ENCODE results near the gene COG1. TPM values are rescaled to one million over a fixed set of nuclear protein-coding genes. Genes with fewer than 3 reads are reported as not detected.

Gene COG1
- total RNA-seq, 1 experiment from 2014 or later = 24.1 TPM

GRCh38 chr17:73151916-73152632 is 40.8 kb upstream of the COG1 start:
- BruUV-seq (replicated peaks) = no TSS peak
- H3K36me3 ChIP-seq (ENCODE audit: low read depth, low read length) = no peaks in the 10 kb centered on the region
- ATAC-seq (peak; percentile 29; the same call in 1 of the 2 replicates), DNase-seq (peak; percentile 25)
- no peaks in the 10 kb centered on the region for H3K79me2 ChIP-seq (ENCODE audit: low read length)
- no peaks in the 10 kb centered on the region for H3F3A ChIP-seq (ENCODE audit: low read length, unreplicated experiment)
- no peak overlapping the region for H3K27ac ChIP-seq (ENCODE audit: low read length)
- CTCF ChIA-PET = no interaction called here
- TF ChIP-seq EZH2phosphoT487 (IDR thresholded peaks at IDR 0.05; ENCODE audit: borderline replicate concordance, low read length) (no peak), CTCF (conservative IDR thresholded peaks at IDR 0.05; ENCODE audit: low read depth, low read length) (no peak), EZH2 (IDR thresholded peaks at IDR 0.05; ENCODE audit: low read length, unreplicated experiment) (no peak)
- POLR2A ChIA-PET (ENCODE audit: unreplicated experiment) = no interaction called here
- H4K20me1 ChIP-seq (ENCODE audit: low read length) = no peaks in the 10 kb centered on the region
- H3K27me3 ChIP-seq (ENCODE audit: low read length) = no peaks in the 10 kb centered on the region
- H3K4me3 ChIP-seq (ENCODE audit: low read length) = no peak overlapping the region
- no peak overlapping the region for H3K9ac ChIP-seq (ENCODE audit: low read length)
- intact Hi-C loops (cut with micrococcal nuclease) = no loop called here
- no peaks in the 10 kb centered on the region for H3K9me2 ChIP-seq (replicated peaks; ENCODE audit: low read length)
- no peak overlapping the region for H2AFZ ChIP-seq (ENCODE audit: low read length)
- H3K4me1 ChIP-seq (ENCODE audit: insufficient read depth, low read length) = peaks cover 3% of the 10 kb centered on the region; the same call in 1 of the 2 replicates
- H3K4me2 ChIP-seq (ENCODE audit: low read length) = no peak overlapping the region
- H3K9me3 ChIP-seq (ENCODE audit: low read length) = no peaks in the 10 kb centered on the region

GRCh38 chr17:73155410-73156165 is 37.3 kb upstream of the COG1 start:
- no TSS peak for BruUV-seq (replicated peaks)
- H3K4me2 ChIP-seq (ENCODE audit: low read length) = peak overlapping the region; percentile 52
- no peak for TF ChIP-seq CTCF (conservative IDR thresholded peaks at IDR 0.05; ENCODE audit: low read depth, low read length)
- no peak for TF ChIP-seq EZH2 (IDR thresholded peaks at IDR 0.05; ENCODE audit: low read length, unreplicated experiment)
- TF ChIP-seq EZH2phosphoT487 (IDR thresholded peaks at IDR 0.05; ENCODE audit: borderline replicate concordance, low read length) = no peak
- H3K79me2 ChIP-seq (ENCODE audit: low read length) = no peaks in the 10 kb centered on the region
- no peaks in the 10 kb centered on the region for H3K36me3 ChIP-seq (ENCODE audit: low read depth, low read length)
- no peaks in the 10 kb centered on the region for H3F3A ChIP-seq (ENCODE audit: low read length, unreplicated experiment)
- H3K4me3 ChIP-seq (ENCODE audit: low read length) = no peak overlapping the region
- ATAC-seq (peak; percentile 9), DNase-seq (no peak)
- H2AFZ ChIP-seq (ENCODE audit: low read length) = peak overlapping the region; percentile 79
- no peaks in the 10 kb centered on the region for H4K20me1 ChIP-seq (ENCODE audit: low read length)
- ChIA-PET CTCF (interaction anchor here (0.6 to 2.2 kb wide), 8 partner anchors 33 to 599 kb away, joined by 3 to 26 read pairs (median 12); no protein-coding TSS in a partner anchor), POLR2A (ENCODE audit: unreplicated experiment) (no interaction called here)
- H3K27me3 ChIP-seq (ENCODE audit: low read length) = no peaks in the 10 kb centered on the region
- H3K4me1 ChIP-seq (ENCODE audit: insufficient read depth, low read length) = peaks cover 3% of the 10 kb centered on the region; the same call in 1 of the 2 replicates
- intact Hi-C loops (cut with micrococcal nuclease) = loop anchor here (1.0 kb wide), 3 partner anchors 152 to 427 kb away; no protein-coding TSS in a partner anchor
- no peak overlapping the region for H3K9ac ChIP-seq (ENCODE audit: low read length)
- no peak overlapping the region for H3K27ac ChIP-seq (ENCODE audit: low read length)
- no peaks in the 10 kb centered on the region for H3K9me2 ChIP-seq (replicated peaks; ENCODE audit: low read length)
- H3K9me3 ChIP-seq (ENCODE audit: low read length) = no peaks in the 10 kb centered on the region
